ENCODE measurements around the gene PRLH.

Gene PRLH

GRCh38 chr2:237567276-237568029, 1.1 kb downstream of the PRLH start:
- DNase-seq: no peak

- DNase-seq: no peak
Observed at GRCh38 chr2:237568121-237568660, 1.8 kb downstream of the PRLH start.

DNA sequence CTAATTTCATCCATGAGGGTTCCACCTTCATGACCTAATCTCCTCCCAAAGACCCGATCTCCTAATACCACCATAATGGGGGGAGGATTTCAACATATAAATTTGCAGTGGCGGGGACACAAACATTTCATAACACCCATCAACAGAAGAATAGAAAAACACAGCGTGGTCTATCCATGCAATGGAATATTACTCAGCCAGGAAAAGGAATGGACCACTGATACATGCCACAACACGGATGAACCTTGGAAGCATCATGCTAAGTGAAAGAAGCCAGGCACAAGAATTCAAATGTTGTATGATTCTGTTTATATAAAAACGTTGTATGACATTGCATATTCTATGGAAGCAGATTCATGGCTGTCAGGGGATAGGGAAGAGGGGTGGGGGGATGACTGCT, 2.7 kb downstream of the PRLH start:
- no peak for DNase-seq

GRCh38 chr2:237569896-237570295, 3.5 kb downstream of the PRLH start:
- no peak for DNase-seq

- no peak for DNase-seq
Observed at GRCh38 chr2:237570776-237571335, 4.5 kb downstream of the PRLH start.

GRCh38 chr2:237571551-237571950, 5.2 kb downstream of the PRLH start:
- no peak for DNase-seq

GRCh38 chr2:237572021-237572741, 5.8 kb downstream of the PRLH start:
- peak; percentile 91 for DNase-seq

GRCh38 chr2:237572742-237573101, 6.3 kb downstream of the PRLH start:
- no peak for DNase-seq

DNA sequence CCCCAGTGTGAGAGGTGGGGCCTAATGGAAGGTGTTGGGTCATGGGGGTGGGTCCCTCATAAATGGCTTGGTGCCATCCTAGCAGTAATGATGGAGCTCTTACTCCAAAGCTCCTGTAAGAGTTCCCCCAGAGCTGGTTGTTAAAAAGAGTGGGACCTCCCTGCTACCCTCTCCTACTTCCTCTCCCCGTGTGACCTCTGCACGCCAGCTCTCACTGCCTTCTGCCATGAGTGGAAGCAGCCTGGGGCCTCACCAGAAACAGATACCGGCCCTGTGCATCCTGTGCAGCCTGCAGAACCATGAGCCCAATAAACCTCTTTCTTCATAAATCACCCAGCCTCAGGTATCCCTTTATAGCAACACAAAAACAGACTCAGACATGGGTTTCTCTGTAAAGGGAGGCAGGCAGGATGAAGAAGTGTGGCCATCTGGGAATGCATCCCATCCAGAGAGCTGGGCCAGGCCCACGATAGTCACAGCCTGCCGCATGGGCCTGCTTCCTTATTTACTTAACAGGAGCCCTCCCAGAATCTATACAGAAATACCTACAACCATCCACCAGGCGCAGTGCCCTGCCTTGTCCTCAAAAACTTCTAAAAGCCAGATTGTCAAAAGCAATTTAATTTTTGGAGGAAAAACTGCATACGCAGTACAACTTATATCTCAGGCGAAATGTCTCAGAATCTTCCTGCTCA, 7.5 kb downstream of the PRLH start:
- no peak for DNase-seq

GRCh38 chr2:237574467-237574866, 8.1 kb downstream of the PRLH start:
- DNase-seq: no peak

- no peak for DNase-seq
Observed at GRCh38 chr2:237574894-237575868, 8.8 kb downstream of the PRLH start.

- DNase-seq: no peak
Observed at GRCh38 chr2:237575869-237576862, 9.8 kb downstream of the PRLH start.

GRCh38 chr2:237576974-237577373, 10.6 kb downstream of the PRLH start:
- DNase-seq: no peak

GRCh38 chr2:237577458-237577857, 11.1 kb downstream of the PRLH start:
- no peak for DNase-seq

DNA sequence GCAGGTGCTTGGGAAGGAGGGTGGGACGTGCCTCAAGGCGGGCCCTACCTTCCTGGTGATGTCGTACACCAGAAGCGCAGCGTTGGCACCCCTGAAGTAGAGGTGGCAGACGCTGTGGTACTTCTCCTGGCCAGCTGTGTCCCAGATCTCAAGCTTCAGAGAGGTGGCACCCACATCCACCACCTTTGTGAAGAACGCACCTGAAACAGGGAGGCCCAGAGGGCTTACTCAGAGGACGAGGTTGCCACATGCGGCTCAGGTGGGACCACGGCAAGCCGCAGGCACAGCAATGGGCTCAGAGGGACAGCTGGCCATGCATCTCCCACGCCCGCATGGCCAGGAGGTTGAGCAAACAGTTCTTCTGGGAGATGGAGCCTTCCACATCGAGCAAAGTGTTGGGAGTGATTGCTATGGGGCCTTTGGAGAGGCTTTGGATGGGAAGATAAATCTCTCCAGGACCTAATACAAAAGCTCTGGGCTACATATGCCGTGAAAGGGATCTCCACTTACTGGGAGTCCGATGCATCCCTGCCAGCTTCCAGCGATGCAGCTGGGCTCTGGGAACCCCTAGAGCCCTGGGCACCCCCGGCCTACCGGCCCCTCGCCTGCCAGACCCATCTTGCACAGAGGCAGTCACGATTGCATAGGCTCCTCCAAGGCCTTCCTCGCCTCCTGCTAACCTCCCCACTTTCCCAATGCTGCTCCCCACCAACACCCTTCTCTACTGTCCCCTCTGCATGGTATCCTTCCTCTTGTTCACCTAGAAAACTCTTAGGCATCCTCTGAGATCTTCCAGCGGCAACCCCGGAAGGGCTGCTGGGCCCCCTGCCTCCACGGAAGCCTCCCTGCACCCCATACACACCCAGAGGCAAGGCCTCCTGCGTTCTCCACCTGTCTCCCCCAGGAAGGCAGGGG, 11.8 kb downstream of the PRLH start:
- no peak for DNase-seq

GRCh38 chr2:237581326-237581725, 15.0 kb downstream of the PRLH start:
- DNase-seq: no peak

DNA sequence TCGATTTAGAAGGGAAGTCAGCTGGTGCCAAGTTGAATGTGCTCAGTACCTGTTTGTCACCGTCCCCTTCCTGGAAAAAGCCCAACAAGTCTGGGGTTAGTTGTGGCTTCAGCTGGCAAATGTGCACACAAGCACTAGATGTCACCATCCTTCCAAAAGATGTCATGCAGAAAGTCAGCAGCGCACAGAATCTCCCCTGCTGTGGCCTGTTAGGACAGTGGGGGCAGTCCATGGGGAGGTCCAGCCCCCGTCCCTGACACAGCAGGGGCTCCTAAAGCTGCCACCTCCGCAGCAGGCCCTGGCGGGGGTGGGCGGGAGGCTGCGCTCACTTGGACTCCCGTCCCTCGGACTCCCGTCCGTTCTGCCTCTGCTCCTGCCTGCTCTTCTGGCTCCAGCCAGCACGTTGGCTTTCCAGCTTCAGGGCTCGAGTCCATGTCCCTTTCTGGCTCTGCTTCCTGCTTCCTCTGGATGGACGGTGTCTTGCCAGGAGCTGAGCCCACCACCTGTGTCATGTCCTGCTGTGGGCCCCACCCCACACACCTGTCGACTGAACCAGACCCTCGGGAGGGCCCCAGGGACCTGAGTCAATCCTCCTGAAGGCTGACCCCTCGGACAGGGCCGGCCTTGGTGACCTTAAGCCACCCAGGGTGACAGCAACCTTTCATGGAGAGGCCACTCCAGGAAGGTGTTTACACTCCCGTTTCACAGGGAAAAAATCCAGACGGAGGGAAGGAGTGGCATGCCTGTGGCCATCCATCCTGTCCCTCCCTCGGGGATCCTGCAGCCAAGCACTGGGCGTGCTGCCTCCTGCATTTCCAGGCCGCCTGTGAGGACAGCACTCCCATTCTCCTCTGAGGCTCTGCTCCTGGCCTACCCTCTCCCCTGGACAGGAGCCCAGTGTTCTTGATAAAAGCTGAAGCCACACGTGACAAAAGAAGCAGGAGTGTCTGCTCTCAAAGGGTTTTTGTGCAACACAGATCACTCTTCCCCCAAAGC, 15.7 kb downstream of the PRLH start:
- DNase-seq: peak; percentile 42

All from stimulated activated CD4-positive, alpha-beta T cell treated with anti-CD3 and anti-CD28 coated beads, Interleukin-4, amount 100 ng/mL, for 24 hours (primary cell).